Tibial nerve (tissue), 4 donors: ENCODE results near the gene PRRG2. TPM values are rescaled to one million over a fixed set of nuclear protein-coding genes. Genes with fewer than 3 reads are reported as not detected.

ENCODE experiments used
- DNase-seq, 2 donors: peaks; one replicate each; pipeline ENCODE4 v3.0.0-alpha.2; 2019; ENCODE audit warnings: low spot score in 2 of 2
- H3K27ac ChIP-seq, 4 donors: fragments of 200-600 bp; sonication (generic) in 3 of 4; one replicate each; pipeline ENCODE4 v1.5.1; 2017 to 2019; ENCODE audit warnings: mild to moderate bottlenecking in 1 of 4
- H3K27me3 ChIP-seq, 2 donors: fragments of 200-600 bp; sonication (generic) in 1 of 2; one replicate each; pipeline versions ENCODE4 v1.5.1 to v1.6.0; 2017 to 2019
- H3K36me3 ChIP-seq, 3 donors: fragments of 200-600 bp; sonication (generic); one replicate each; pipeline ENCODE4 v1.5.1; 2018 to 2019
- H3K4me1 ChIP-seq, 4 donors: fragments of 200-600 bp; sonication (generic) in 3 of 4; one replicate each; pipeline ENCODE4 v1.5.1; 2017 to 2019
- H3K4me3 ChIP-seq, 4 donors: fragments of 200-600 bp; sonication (generic) in 3 of 4; one replicate each; pipeline ENCODE4 v1.5.1; 2017 to 2019; ENCODE audit warnings: mild to moderate bottlenecking in 1 of 4, moderate library complexity in 1 of 4
- H3K9me3 ChIP-seq, 4 donors: fragments of 200-600 bp; sonication (generic) in 3 of 4; one replicate each; pipeline ENCODE4 v1.5.1; 2017 to 2019
- EP300 ChIP-seq, 2 donors: sonication (generic); formaldehyde crosslinking; IDR thresholded peaks; one replicate each; pipeline ENCODE4 v1.6.1; 2017; ENCODE audit warnings: antibody characterized with exemption in 2 of 2, mild to moderate bottlenecking in 1 of 2
- POLR2A ChIP-seq, 2 donors: fragments of 450-650 bp; IDR thresholded peaks; one replicate each; pipeline ENCODE4 v1.6.1; 2017; ENCODE audit warnings: antibody characterized with exemption in 2 of 2, mild to moderate bottlenecking in 2 of 2, moderate library complexity in 2 of 2
- WGBS, 2 donors: methylation state at CpG; one replicate each; pipeline ENCODE4 v1.1.5; 2018; 5-methylcytosine and 5-hydroxymethylcytosine counted together
- total RNA-seq, 4 donors: library from RNA; depleted of rRNA; stranded (reverse); fragments of >200 nt; gene quantifications; one replicate each; pipeline ENCODE4 v1.1.0, GENCODE V29; 2016
- TF ChIP-seq, protein P1 (sequence below), 5 experiments: fragments of 200-600 bp in 3 of 5; fragments of 450-650 bp in 2 of 5; sonication (generic) in 3 of 5; IDR thresholded peaks; one replicate each; pipeline ENCODE4 v1.5.1; 2016 to 2019; ENCODE audit warnings: antibody characterized with exemption in 5 of 5, mild to moderate bottlenecking in 3 of 5, moderate library complexity in 2 of 5

The PRRG2 gene
- total RNA-seq: under 1 TPM in 3 of 4 donors, not detected in 1; 0.42 to 0.78 (median 0.44) TPM

DNA sequence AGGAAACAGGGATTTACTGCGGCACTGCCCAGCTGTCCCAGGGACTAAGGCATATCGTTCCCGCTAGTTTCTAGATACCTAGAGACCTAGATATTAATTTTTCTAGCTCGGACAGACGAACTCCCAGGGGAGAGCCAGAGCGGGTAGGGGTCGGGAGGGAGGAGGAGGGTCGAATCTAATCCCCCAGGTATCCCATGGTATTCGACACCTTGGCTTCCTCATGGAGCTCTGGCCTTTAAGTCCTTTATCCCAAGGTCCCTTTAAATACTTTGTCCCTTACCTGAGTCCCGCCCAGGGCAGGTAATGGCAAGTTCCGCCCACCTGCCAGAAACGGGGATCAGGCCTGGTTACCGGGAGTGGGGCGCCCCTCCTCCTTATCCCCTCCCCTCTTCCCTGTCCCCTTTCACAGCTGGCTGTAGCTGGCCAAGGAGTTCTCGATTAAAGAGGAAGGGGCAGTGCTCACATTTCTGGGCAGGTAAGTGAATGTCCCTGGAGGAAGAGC lies at the start of gene PRRG2:
PRRG2 (plus strand) TSS at position 310 of the 502 bp plus-strand sequence. CDS start 1,904 bp downstream, outside the sequence.
- no peak for DNase-seq
- no peaks in the 10 kb centered on the region for H3K9me3 ChIP-seq
- 30 to 42% methylated on average over 15 of the region's 15 CpGs for WGBS, 2 donors
- H3K27ac ChIP-seq: peak within 1 kb of the TSS; percentile 21 to 88 (median 67)
- peaks cover 0 to 38% (median 11%) of the 10 kb centered on the region in 4 donors for H3K4me1 ChIP-seq
- peaks cover 0 to 5% (median 4%) of the 10 kb centered on the region in 3 donors for H3K36me3 ChIP-seq
- peak within 1 kb of the TSS; percentile 42 to 74 (median 54) for H3K4me3 ChIP-seq
- TF ChIP-seq, protein P1, sequence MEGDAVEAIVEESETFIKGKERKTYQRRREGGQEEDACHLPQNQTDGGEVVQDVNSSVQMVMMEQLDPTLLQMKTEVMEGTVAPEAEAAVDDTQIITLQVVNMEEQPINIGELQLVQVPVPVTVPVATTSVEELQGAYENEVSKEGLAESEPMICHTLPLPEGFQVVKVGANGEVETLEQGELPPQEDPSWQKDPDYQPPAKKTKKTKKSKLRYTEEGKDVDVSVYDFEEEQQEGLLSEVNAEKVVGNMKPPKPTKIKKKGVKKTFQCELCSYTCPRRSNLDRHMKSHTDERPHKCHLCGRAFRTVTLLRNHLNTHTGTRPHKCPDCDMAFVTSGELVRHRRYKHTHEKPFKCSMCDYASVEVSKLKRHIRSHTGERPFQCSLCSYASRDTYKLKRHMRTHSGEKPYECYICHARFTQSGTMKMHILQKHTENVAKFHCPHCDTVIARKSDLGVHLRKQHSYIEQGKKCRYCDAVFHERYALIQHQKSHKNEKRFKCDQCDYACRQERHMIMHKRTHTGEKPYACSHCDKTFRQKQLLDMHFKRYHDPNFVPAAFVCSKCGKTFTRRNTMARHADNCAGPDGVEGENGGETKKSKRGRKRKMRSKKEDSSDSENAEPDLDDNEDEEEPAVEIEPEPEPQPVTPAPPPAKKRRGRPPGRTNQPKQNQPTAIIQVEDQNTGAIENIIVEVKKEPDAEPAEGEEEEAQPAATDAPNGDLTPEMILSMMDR (IDR thresholded peaks at IDR 0.05): no peak
- TF ChIP-seq EP300 (IDR thresholded peaks at IDR 0.05) (no peak), POLR2A (IDR thresholded peaks at IDR 0.05) (no peak)
- no peaks in the 10 kb centered on the region for H3K27me3 ChIP-seq

GRCh38 chr19:49533551-49534488 lies 47.3 kb upstream of the PRRG2 start:
- H3K36me3 ChIP-seq: peaks cover 0 to 36% (median 0%) of the 10 kb centered on the region in 3 donors
- H3K4me1 ChIP-seq: peaks cover 0 to 25% (median 4%) of the 10 kb centered on the region in 4 donors
- peak overlapping the region; percentile 32 to 61 (median 40) for H3K4me3 ChIP-seq
- H3K27me3 ChIP-seq: no peaks in the 10 kb centered on the region
- 2 to 11% methylated on average over 43 to 45 of the region's 87 CpGs for WGBS, 2 donors
- peak overlapping the region in 3 of 4 donors; percentile 6 to 73 (median 13) for H3K27ac ChIP-seq
- TF ChIP-seq, protein P1 (IDR thresholded peaks at IDR 0.05): peak in 2 of 5 experiments; percentile 39 to 43
- TF ChIP-seq POLR2A (IDR thresholded peaks at IDR 0.05): no peak
- peak; percentile 18 to 49 for TF ChIP-seq EP300 (IDR thresholded peaks at IDR 0.05)
- peak; percentile 63 to 79 for DNase-seq
- H3K9me3 ChIP-seq: no peaks in the 10 kb centered on the region

DNA sequence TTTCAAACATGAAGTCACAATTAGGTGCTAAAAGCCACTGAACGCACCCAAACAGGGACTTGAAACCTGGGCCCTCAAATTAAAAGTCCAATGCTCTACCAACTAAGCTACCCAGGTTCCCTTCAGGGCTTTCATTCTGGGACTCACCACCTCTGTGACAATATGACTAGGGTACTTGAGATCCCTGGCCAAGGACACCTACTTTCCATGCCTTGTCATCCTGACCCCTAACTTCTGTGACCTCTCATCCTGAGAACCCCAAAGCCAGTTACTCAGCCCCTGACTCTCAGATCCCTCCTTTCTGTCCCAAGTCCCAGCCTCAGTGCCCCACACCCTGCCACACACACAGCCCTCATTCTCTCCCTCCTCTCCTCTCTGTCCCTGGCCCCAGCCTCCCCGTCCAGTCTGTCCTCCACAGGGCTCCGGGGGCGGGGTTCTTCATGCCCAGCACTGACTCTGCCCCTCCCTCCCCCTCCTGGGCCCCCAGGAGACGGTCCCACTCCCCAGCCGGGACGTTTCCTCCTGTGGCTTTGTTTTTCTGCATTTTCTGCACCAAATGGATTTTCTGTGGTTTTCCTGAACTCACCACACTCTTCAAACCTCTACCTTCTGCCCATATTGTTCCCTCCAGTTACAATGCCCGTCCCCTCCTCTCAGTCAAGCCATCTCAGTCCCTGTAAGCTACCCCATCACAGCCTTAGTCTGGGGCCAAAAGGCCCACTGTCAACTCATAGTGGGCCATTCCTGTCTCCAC lies 46.3 kb upstream of the PRRG2 start:
- WGBS, 2 donors: 65% methylated on average over 8 of the region's 8 CpGs
- H3K27me3 ChIP-seq: no peaks in the 10 kb centered on the region
- peaks cover 0 to 42% (median 0%) of the 10 kb centered on the region in 3 donors for H3K36me3 ChIP-seq
- no peak for TF ChIP-seq EP300 (IDR thresholded peaks at IDR 0.05)
- TF ChIP-seq POLR2A (IDR thresholded peaks at IDR 0.05): no peak
- TF ChIP-seq, protein P1 (IDR thresholded peaks at IDR 0.05): no peak
- no peaks in the 10 kb centered on the region for H3K9me3 ChIP-seq
- no peak for DNase-seq
- peak overlapping the region in 1 of 4 donors; percentile 73 for H3K27ac ChIP-seq
- H3K4me1 ChIP-seq: peaks cover 0 to 21% (median 4%) of the 10 kb centered on the region in 4 donors
- H3K4me3 ChIP-seq: peak overlapping the region in 1 of 4 donors; percentile 61

DNA sequence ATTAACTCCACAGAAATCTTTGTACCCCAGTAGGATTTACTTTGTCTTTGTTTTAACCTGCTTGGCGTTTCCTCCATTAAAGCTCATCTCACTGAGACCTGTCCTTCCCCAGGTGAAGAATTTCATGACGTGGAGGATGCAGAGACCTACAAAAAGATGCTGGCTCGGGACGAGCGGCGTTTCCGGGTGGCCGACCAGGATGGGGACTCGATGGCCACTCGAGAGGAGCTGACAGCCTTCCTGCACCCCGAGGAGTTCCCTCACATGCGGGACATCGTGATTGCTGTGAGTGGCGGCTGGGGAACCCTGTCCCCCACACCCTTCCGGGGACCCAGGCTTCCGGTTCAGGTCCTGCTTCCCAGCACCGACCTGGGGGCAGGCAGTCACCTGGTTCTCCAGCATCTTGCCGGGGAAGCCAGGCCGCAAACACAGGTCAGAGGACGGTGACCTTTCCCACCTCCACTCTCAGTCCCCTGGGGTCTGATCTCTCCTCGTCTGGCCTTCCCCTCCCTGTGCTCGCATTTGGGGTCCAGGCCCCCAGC lies 44.1 kb upstream of the PRRG2 start:
- Histone ChIP-seq H3K9me3 (no peaks in the 10 kb centered on the region), H3K4me1 (peaks cover 0 to 21% (median 4%) of the 10 kb centered on the region in 4 donors), H3K4me3 (no peak overlapping the region), H3K36me3 (peaks cover 0 to 47% (median 0%) of the 10 kb centered on the region in 3 donors), H3K27ac (no peak overlapping the region), H3K27me3 (no peaks in the 10 kb centered on the region)
- 83 to 87% methylated on average over 15 to 22 of the region's 22 CpGs for WGBS, 2 donors
- TF ChIP-seq, protein P1 (IDR thresholded peaks at IDR 0.05): no peak
- no peak for TF ChIP-seq POLR2A (IDR thresholded peaks at IDR 0.05)
- TF ChIP-seq EP300 (IDR thresholded peaks at IDR 0.05): no peak
- DNase-seq: no peak
